ENCODE data around the gene CASP7.
A peak's percentile ranks its signal among the peaks of the same experiment; 100 is the strongest.

The CASP7 gene

DNA sequence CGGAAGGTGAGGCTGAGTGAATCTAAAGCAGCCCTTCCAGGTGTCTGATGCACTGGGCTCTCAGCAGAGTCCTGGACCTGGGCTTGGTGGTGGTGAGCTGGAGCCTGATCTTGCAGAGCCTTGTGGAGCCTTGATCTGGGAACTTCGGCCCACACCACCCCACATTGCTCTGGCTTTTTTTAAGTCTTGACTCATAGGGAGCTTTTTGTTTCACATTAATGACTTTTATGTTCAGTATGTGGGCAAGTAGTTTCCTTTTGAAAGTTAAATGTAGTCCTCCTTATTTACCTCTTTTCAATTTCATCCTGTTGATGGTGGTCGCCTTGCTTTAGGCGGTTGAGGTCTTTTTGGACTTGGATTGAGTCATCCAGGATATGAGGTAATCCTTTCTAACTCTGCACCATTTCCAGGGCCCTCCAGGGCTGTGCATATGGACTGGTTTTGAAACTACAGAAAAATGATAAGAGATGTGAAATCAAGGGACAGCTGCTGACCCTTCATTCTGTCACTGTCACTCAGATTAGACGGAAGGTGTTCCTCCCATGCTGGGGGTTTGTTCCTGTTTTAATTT, 12.9 kb upstream of the CASP7 start:
- DNase-seq (ENCODE audit: low read depth), result no peak

DNA sequence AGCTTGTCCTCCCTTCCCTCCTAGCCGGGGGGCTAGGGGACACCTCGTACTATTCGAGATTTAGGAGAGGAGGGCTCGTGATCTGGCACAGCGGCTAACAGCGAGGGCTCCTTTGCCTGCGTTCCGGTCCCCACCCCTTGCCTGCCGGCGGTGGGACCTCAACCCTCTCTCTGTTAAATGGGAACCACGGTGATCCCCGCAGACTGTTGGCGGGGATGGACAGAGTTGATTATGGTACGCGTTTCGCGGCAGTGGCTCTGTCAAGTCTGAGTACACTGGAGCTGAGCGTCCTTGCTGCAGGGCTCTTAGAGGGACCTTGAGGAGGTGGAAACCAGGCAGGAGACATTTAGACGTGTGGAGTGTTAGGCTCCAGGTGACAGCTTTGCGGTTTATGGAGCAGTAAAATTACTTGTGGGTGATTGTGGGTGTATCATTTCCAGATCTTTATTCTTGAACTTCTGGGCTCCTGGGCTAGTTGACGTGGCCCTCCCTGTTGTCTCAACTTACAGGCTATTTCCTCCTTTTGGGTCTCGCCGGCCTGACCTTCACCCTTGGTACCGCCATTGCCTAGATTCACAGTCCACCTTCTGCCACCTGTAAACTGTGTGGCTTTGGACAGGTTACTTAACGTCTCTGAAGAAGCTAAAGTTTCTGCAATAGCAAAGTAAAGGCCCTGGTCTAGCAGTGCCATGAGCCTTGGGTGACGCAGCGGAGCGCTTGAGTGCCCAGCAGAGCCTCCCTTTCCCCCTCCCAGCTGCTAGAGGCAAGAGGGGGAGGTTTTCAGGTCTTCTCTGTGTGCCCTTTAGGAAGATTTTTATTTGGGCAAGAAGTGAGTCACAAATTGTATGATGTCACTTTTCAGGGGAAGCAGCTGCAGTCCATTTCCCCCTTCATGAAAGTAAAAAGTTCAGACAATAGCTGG, 739 bp downstream of the CASP7 start:
- peak; percentile 78 for DNase-seq (ENCODE audit: low read depth)

DNA sequence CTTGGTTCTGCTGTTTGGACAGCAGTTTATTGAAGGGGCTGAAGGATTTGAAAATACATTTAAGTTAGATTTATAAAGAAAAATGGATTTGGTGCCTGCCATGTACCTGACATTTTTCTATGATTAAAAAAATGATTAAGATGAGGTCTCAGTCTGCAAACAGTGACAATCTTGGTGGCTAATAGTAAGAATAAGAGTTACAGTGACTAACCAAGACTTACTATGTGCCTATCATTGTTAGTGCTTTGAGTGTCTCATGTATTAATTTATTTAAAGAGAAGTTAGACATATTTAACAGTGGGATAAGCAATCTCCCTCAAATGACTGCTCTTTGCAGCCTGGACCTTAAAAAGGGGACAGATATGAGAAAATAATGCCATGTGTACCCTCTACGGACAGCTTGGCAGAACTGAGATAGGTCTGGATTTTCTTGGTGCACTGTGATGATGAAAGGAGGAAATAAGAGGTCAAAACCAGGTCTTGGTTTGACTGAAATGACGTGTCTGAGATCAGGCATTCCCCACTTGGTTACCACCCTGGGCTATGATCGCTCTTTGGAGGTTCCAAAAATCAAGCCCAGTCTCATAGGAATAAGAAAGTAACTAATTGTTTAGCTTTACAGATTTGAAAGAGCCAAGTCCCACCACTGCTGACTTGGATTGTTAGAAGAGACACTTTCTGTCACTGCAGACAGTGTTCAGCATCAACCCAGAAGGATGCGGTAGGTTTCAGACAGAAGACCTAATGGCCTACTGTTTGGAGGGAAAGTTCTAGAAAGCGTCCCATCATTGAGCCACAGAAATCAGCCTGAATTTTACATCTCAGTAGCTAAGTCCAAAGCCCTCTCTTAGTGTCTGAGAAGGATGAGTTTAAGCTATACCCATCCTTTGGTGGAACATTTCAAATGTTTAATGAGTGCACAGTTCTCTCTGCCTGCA, 2.1 kb downstream of the CASP7 start:
- DNase-seq (ENCODE audit: low read depth), result no peak

DNA sequence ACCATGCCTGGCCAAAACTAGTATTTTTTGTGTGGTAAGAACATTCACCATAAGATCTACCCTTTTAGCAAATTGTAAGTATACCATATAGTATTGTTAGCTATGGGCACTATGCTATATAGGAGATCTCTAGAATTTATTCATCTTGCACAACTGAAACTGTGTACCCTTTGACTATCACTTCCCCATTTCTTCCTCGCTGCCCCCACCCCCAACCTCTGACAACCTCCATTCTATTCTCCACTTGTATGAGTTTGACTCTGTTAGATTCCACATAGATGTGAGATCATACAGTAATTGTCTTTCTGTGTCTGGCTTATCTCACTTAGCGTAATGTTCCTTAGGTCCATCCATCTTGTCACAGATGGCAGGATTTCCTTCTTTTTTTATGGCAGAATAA, 3.6 kb downstream of the CASP7 start:
- DNase-seq (ENCODE audit: low read depth), result no peak

DNA sequence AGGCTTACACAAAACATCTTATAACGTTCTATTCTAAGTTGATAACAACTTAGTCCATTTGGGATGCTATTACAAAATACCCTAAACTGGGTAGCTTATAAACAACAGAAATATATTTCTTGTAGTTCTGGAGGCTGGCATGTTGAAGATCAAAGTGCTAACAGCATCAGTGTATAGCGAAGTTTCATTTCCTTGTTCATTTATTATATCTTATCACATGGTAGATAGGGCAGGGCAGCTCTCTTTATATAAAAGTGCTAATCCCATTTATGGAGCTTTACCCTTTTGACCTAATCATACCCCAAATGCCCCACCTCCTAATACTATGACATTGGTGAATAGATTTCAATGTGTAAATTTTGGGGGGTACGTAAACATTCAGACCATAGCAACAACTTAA, 6.3 kb downstream of the CASP7 start:
- DNase-seq (ENCODE audit: low read depth), result no peak

DNA sequence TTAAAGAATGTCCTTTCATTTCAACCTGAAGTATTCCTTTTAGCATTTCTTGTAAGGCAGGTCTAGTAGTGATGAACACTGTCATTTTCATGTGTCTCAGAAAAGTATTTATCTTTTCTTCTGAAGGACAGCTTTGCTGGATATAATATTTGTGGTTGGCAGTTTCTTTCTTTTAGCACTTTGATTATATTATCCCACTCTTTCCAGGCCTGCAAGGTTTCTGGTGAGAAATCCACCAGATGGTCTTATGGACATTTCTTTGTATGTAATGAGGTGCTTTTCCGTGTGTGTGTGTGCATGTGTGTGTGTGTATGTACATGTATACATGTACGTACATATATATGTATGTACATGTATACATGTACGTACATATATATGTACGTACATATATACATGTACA, 7.3 kb downstream of the CASP7 start:
- DNase-seq (ENCODE audit: low read depth), result no peak

DNA sequence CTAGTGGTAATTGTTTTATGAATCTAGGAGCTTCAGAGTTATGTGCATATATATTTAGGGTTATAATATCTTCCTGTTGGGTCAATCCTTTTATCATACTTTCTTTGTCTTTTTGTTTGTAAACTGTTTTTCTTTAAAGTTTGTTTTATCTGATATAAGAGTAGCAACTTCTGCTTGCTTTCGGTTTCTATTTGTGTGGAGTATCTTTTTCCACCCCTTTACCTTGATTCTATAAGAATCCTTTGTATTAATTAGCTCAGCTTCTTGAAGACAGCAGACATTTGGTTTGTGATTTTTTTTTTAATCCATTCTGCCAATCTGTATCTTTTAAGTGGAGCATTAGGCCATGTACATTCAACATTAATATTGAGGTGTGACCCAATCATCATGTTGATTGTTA, 9.3 kb downstream of the CASP7 start:
- DNase-seq (ENCODE audit: low read depth), result no peak

DNA sequence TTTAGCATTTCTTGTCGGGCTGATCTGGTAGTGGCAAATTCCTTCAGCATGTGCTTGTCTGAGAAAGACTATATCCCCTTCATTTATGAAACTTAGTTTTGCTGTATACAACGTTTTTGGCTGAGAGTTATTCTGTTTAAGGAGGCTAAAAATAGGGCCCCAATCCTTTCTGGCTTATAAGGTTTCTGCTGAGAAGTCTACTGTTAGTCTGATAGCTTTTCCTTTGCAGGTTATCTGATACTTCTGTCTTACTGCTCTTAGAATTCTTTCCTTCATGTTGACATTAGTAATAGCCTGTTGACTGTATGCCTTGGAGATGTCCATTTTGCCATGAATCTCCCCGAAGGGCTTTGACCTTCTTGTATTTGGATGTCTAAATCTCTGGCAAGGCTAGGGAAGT, 9.9 kb downstream of the CASP7 start:
- no peak for DNase-seq (ENCODE audit: low read depth)

DNA sequence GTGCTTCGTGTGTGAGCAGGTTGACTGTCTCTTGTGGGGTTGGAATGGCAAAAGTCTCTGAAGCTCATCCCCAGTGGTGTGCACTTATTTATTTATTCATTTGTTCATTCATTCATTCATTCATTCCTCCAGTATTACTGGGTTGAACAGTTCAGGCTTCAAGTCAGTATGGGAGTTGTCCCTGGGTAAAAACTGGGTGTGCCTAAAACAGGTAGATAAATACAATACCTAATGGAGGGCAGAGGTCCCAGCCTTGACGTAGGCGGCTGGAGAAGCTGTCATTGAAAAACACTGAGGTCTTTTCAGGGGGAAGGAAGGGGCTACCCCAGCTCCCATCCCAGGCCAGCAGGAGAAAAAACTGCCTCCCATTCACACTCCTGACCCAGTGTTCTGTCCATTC, 11.0 kb downstream of the CASP7 start:
- no peak for DNase-seq (ENCODE audit: low read depth)

DNA sequence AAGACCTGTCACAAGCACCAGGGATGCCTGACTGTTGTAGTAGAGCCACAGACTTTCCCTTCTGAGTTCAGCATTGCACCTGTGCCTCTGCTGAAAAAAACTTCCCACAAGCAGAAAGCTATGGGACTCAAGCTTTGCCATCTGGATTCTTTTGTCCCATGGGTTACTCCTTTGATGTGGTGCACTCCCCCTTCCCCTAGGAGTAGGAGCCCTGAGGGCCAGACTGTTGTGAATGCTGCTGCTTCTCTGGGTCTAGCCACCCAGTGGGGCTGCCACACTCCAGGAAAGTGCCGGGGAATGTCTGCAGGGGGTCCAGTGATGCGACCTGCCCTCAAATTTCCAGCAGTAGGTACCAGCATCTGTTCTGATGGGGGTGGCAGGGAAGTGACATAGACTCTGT, 11.7 kb downstream of the CASP7 start:
- no peak for DNase-seq (ENCODE audit: low read depth)

DNA sequence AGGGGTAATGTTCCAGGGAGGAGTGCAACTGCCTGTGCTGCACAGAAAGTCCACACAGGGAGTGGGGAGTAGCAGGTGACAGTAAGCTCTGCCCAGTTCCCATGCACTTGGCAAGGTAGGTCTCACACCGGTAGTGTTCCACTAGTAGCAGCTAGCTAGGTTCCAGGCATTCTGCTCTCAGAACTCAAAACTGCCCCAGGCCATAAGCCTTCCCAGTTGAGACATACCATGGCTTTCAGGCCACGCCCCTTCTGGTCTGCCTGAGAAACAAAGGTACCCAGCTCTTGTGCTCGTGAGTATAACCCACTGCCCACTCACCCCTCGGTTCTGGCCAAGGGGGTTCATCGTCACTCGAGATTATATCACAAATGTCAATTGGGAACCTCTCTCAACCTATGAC, 12.6 kb downstream of the CASP7 start:
- no peak for DNase-seq (ENCODE audit: low read depth)

DNA sequence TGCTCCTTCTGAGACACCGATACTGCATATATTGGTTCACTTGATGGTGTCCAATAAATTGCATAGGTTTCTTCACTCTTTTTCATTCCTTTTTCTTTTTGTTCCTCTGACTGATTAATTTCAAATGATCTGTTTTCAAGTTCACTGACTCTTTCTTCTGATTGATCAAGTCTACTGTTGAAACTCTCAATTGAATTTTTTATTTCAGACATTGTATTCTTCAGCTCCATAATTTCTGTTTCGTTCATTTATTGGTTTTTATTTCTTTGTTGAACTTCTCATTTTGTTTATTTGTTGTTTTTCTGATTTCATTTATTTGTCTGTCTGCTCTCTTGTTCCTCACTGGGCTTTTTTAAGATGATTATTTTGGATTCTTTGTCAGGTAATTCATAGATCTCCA, 13.6 kb downstream of the CASP7 start:
- DNase-seq (ENCODE audit: low read depth), result no peak

DNA sequence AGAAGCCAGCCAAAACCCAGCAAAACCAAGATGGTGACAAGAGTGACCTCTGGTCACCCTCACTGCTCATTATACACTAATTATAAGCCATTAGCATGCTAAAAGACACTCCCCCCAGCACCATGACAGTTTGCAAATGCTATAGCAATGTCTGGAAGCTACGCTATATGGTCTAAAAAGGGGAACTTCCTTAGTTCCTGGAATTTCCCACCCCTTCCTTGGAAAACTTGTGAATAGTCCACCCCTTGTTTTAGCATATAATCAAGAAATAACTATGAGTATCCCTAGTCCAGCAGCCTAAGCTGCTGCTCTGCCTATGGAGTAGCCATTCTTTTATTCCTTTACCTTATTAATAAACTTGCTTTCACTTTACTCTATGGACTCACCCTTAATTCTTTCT, 16.0 kb downstream of the CASP7 start:
- DNase-seq (ENCODE audit: low read depth), result no peak

DNA sequence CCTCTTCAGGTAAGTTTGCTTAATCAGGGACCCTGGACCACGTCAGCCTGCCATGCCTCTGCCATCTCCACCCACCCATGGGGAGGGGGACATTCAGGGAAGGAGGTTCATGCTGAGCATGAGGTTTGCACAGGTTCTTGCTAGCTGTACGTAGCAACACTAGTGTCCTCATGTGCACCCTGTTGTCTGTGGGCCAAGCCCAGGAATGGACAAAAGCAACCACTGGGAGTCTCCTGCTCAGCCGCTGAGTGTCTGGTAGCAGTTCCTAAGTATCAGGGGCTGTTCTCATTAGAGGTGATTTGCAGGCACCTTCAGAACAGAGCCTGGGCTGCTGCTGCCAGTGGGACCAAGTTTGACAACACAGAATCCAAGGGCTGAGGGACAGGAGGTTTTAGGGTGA, 17.9 kb downstream of the CASP7 start:
- no peak for DNase-seq (ENCODE audit: low read depth)

DNA sequence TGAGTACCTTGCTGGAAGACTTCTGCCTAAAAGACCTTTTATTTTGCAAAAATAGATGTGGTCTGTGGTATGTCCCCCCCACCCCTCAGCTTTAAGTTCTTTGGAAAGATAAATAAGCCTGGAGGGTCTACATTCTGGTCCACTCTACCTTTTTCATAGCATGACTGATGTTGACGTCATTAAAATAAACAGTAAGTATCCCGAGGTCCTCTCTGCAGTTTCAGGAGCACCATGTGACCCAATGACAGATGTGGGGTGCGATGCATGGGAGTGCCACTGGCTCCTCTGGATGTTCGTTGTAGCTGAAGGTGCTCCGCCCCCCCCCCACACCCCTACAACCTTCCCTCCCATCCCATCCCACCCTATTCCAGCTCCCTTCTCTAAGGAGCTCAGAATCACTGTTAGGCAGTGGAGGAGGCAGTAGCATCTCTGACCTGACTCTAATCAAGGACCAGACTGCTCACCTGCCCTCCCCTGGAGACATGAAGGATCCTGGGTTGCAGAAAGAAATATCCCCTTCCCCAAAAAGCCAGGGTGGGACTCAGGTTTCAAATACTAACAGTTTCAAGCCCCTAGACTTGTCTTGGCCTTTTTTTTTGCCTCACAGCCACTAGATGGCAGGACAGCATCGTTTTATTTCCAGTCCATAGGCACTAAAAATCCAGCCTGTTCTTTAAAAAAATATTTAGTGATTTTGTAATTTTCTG, 25.1 kb downstream of the CASP7 start:
- DNase-seq (ENCODE audit: low read depth), result peak; percentile 9

DNA sequence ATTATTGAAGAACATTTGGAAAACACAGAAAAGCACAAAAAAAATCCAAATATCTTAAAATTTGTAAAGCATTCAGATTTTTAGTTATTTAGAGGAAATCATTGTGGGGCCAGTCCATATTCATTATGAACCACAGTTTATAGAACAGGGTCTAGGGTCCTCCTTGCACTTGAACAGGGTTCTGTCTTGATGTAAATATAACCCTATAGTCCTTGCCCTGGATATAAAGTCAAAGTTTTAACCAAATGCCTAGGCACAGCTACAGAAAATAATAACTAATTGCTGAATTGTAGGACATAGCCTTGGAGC, 25.6 kb downstream of the CASP7 start:
- DNase-seq (ENCODE audit: low read depth), result no peak

DNA sequence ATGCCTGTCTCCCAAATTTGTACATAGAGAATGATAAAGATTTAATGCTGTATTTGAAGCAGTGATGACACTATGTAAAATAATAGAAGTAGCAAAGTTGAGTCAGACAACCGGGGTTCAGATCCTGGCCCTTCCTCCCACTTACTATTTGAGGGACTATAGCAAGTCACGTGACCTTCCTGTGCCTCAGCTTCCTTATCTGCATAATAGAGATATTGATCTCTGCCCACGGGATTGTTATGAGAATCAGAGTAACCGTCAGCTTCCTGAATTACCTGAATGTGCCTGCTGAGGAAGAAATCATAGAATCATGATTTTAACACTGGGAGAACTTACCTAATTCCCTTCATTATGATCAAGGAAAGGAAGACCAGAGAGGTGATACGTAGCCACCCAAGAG, 26.9 kb downstream of the CASP7 start:
- no peak for DNase-seq (ENCODE audit: low read depth)

DNA sequence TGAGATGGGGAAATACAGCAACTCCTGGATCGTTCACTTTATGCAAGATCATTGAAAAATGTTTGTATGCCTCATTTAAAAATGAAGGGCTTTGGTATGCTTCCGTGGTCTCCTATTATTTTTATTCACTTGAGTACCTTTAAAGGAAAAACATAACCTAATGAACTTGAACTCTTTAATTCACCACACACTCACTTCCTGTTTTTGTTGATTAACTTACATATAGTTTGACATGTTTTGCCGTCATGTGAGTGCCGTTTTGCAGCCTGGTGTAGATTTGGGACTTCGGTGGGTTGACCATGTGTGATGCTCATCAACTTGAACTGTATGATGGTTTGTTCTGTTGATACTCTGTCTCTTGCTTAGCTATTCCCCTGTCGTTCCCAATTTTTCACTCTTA, 28.9 kb downstream of the CASP7 start:
- no peak for DNase-seq (ENCODE audit: low read depth)

DNA sequence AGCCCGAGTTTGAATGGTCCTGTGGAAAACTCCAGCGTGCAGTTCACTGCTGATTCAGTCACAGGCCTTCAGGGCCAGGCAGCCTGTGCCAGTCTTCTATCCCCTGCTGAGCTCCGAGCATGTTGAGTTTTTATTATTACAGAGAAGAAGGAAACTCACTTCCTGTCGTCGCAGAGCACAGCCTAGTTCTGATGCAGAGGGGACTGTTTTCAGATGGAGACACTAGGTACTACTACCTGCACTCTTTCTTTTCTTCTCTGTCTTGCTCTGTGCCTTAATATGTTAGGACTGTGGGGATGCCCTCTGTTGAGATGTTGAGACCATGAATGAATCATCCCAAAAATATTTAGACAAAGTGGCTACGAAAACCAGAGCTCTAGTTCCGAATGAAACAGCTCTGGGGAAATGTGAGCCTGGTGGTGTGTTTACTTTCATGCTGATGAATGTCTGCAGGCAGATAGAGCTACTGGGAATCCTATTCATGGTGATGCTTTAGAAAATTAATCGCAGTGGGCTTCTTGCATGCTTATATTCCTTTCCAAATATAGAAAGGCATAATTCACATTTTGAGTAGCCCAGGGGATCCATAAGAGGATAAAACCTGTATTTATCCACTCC, 29.6 kb downstream of the CASP7 start:
- peak; percentile 33 for DNase-seq (ENCODE audit: low read depth)

DNA sequence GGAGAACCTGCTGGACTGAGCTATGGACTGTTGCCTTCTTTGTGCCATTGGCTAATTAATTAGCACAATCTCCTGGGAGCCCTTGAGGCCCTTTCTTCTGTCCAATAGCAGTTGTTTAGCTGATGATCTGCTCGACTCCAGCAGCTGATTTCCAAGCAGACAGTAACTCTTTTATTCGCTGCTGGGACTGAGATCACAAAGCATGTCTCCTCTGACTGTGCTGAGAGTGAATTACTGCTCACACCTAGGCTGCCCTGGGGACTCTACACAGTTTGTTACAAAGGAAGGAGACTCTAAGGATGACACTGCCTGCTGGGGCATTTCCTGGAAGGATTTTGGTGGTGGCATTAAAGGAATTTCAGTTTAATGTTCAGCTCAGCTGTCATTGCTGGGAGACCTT, 31.4 kb downstream of the CASP7 start:
- DNase-seq (ENCODE audit: low read depth), result no peak

DNA sequence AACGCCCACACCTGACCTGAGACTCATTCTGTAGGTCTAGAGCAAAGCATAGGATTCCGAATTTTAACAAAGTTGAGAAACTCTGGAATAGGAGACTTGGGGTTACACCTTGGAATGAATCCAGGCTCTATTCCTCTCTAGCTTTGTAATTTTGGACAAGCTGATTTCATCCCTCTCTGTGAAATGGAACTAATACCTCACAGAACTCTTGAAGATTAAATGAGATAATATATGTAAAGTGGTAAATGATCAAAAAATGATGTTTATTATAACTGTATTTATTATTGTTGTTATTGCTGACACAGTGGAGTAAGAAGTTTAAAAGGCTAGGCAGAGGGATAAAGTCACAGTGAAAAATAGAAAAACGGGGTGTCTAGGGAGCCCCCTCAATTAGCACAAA, 32.3 kb downstream of the CASP7 start:
- DNase-seq (ENCODE audit: low read depth), result no peak

Measured in HS-5 (cell line).